Keratinocyte (primary cell): ENCODE measurements around the gene KANSL1. TPM values are rescaled to one million over a fixed set of nuclear protein-coding genes. Genes with fewer than 3 reads are reported as not detected.

Experiments used
- DNase-seq: peaks from one replicate; pipeline ENCODE4 v3.0.0-alpha.2; 2011; ENCODE audit warnings: low read depth, missing footprints, low spot score
- FAIRE-seq: peaks from 2 replicates; lab custom pipeline; 2011; peaks lifted over from hg19 to GRCh38; lab: Jason Lieb, UNC
- H2AFZ ChIP-seq: 2 replicates; pipeline ENCODE4 v1.6.0; 2012; ENCODE audit warnings: low read length, control low read depth, inconsistent platforms; ENCODE audit not compliant: control insufficient read depth
- H3K27ac ChIP-seq: 2 replicates; pipeline ENCODE4 v1.5.1; 2011; ENCODE audit warnings: low read length; ENCODE audit not compliant: control insufficient read depth, insufficient read depth
- H3K27me3 ChIP-seq: 3 replicates; pipeline ENCODE4 v1.6.0; 2011; ENCODE audit warnings: low read length; ENCODE audit not compliant: control insufficient read depth, insufficient read depth; ENCODE audit errors: extremely low read depth
- H3K36me3 ChIP-seq, 2 experiments: 2 replicates in 1 of 2; 3 replicates in 1 of 2; pipeline ENCODE4 v1.5.1; 2011; ENCODE audit warnings: low read length in 2 of 2, mild to moderate bottlenecking in 1 of 2; ENCODE audit not compliant: control insufficient read depth in 2 of 2, insufficient read depth in 2 of 2; ENCODE audit errors: extremely low read depth in 1 of 2
- H3K4me1 ChIP-seq: 3 replicates; pipeline ENCODE4 v1.5.1; 2011; ENCODE audit warnings: low read length; ENCODE audit not compliant: control insufficient read depth, insufficient read depth; ENCODE audit errors: extremely low read depth
- H3K4me2 ChIP-seq: 3 replicates; pipeline ENCODE4 v1.6.0; 2011; ENCODE audit warnings: low read depth, low read length; ENCODE audit not compliant: control insufficient read depth, insufficient read depth; ENCODE audit errors: extremely low read depth
- H3K4me3 ChIP-seq, 3 experiments: fragments of 200-600 bp in 1 of 3; sonication (generic) in 1 of 3; 2 replicates in 2 of 3; 3 replicates in 1 of 3; pipeline ENCODE4 v1.5.1; 2011 to 2016; ENCODE audit warnings: low read length in 3 of 3, mild to moderate bottlenecking in 3 of 3, control low read depth in 2 of 3, inconsistent platforms in 1 of 3, low read depth in 1 of 3, mixed read lengths in 1 of 3, mixed run types in 1 of 3, moderate library complexity in 1 of 3; ENCODE audit not compliant: control insufficient read depth in 2 of 3, insufficient read depth in 2 of 3; ENCODE audit errors: extremely low read depth in 1 of 3
- H3K79me2 ChIP-seq: 2 replicates; pipeline ENCODE4 v1.6.0; 2012; ENCODE audit warnings: low read length; ENCODE audit not compliant: control insufficient read depth, insufficient read depth
- H3K9ac ChIP-seq: 3 replicates; pipeline ENCODE4 v1.6.0; 2011; ENCODE audit warnings: low read length; ENCODE audit not compliant: control insufficient read depth, insufficient read depth; ENCODE audit errors: extremely low read depth
- H3K9me1 ChIP-seq: 3 replicates; pipeline ENCODE4 v1.6.0; 2011; ENCODE audit warnings: low read length; ENCODE audit not compliant: control insufficient read depth, insufficient read depth; ENCODE audit errors: extremely low read depth
- H3K9me3 ChIP-seq: 2 replicates; pipeline ENCODE4 v1.5.1; 2012; ENCODE audit warnings: low read depth, low read length; ENCODE audit not compliant: control insufficient read depth
- H4K20me1 ChIP-seq: 3 replicates; pipeline ENCODE4 v1.6.0; 2011; ENCODE audit warnings: low read length; ENCODE audit not compliant: control insufficient read depth, insufficient read depth; ENCODE audit errors: extremely low read depth
- EZH2 ChIP-seq: IDR thresholded peaks from one replicate; pipeline ENCODE4 v1.6.1; 2012; ENCODE audit warnings: inconsistent platforms, mild to moderate bottlenecking, low read length, moderate library complexity
- dilution Hi-C: fragments of 300-500 bp; cut with MboI; formaldehyde crosslinking; loops from one replicate; pipeline ENCODE4 v1.7.0; 2020; ENCODE audit warnings: low sequenced_read_pairs; ENCODE audit not compliant: extremely low pct_ligation_motif_present
- polyA plus RNA-seq, 5 experiments: library from polyadenylated mRNA; depleted of rRNA in 3 of 5; stranded (reverse) in 3 of 5; stranded (forward) in 1 of 5; unstranded in 1 of 5; fragments of >200 nt; gene quantifications; 1 replicate in 1 of 5; 2 replicates in 3 of 5; 3 replicates in 1 of 5; pipeline versions ENCODE4 v1.2.1 to v1.2.3, GENCODE V29; 2011 to 2012; ENCODE audit warnings: missing spikeins in 2 of 5, low read depth in 1 of 5, low replicate concordance in 1 of 5
- TF ChIP-seq, protein P1 (sequence below), 3 experiments: IDR thresholded peaks in 1 of 3; conservative IDR thresholded peaks in 1 of 3; optimal IDR thresholded peaks in 1 of 3; 2 replicates in 2 of 3; 3 replicates in 1 of 3; pipeline versions ENCODE3 to v1.5.1; 2011; ENCODE audit warnings: low read length in 3 of 3, mild to moderate bottlenecking in 3 of 3, moderate library complexity in 2 of 3, control low read depth in 1 of 3, inconsistent platforms in 1 of 3; ENCODE audit not compliant: insufficient read depth in 2 of 3; ENCODE audit errors: extremely low read depth in 1 of 3

KANSL1 gene
- polyA plus RNA-seq, 1 donor (not counting 4 experiments of a cell fraction or from before 2014, with no cell fraction given) = 17.6 TPM

GRCh38 chr17:46036491-46036890 is 156.7 kb downstream of the KANSL1 start:
- Histone ChIP-seq H3K27me3 (no peaks in the 10 kb centered on the region), H3K4me1 (no peaks in the 10 kb centered on the region), H3K36me3 (peaks cover 47 to 55% of the 10 kb centered on the region in 2 experiments), H3K4me2 (no peak overlapping the region), H3K9me3 (no peaks in the 10 kb centered on the region), H3K9ac (no peak overlapping the region), H3K27ac (no peak overlapping the region), H3K9me1 (no peaks in the 10 kb centered on the region), H3K4me3 (no peak overlapping the region), H3K79me2 (no peaks in the 10 kb centered on the region), H4K20me1 (no peaks in the 10 kb centered on the region), H2AFZ (no peak overlapping the region)
- TF ChIP-seq, protein P1, sequence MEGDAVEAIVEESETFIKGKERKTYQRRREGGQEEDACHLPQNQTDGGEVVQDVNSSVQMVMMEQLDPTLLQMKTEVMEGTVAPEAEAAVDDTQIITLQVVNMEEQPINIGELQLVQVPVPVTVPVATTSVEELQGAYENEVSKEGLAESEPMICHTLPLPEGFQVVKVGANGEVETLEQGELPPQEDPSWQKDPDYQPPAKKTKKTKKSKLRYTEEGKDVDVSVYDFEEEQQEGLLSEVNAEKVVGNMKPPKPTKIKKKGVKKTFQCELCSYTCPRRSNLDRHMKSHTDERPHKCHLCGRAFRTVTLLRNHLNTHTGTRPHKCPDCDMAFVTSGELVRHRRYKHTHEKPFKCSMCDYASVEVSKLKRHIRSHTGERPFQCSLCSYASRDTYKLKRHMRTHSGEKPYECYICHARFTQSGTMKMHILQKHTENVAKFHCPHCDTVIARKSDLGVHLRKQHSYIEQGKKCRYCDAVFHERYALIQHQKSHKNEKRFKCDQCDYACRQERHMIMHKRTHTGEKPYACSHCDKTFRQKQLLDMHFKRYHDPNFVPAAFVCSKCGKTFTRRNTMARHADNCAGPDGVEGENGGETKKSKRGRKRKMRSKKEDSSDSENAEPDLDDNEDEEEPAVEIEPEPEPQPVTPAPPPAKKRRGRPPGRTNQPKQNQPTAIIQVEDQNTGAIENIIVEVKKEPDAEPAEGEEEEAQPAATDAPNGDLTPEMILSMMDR (optimal IDR thresholded peaks at IDR 0.05 in 1 of 3, IDR thresholded peaks at IDR 0.05 in 1 of 3, conservative IDR thresholded peaks at IDR 0.05 in 1 of 3; ENCODE audit: extremely low read depth in 1 of 3, insufficient read depth in 2 of 3, low read length in 3 of 3) = no peak
- no peak for TF ChIP-seq EZH2
- dilution Hi-C loops = no loop called here
- FAIRE-seq = no peak
- DNase-seq = no peak

DNA sequence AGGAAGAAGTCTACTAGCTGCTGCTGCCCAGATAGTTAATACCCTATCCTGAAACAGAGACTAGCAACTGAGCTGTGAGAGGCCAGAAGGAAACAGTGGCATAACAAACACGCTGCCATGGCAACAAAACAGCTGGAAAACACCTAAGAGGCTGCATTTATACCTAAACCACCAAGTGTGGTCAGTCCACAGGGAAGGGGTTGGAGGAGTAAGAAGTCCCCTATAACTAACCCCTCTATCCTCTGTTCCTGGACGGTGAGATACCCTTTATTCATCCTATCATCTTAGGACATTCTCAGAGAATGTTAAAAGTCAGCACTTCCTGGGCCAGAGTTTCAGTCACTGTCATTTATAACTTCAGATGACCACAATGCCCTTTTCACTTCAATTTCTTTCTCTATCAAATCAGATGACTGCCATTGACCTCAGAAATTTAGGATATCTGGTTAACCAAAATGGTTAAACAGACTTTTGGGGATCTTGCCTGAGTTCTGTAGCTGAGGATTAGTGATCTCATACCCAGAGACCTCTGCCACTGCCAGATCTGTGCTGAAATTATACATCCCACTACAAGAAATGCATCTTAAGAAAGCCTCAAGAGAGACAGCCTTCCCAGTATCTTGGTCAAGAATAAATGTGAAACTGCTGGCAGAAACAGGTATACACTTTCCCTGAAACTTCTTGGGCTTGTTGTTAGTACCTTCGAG is 158.0 kb downstream of the KANSL1 start:
- H2AFZ ChIP-seq = no peak overlapping the region
- no peak overlapping the region for H3K9ac ChIP-seq
- no peaks in the 10 kb centered on the region for H3K79me2 ChIP-seq
- no peak for DNase-seq
- FAIRE-seq = no peak
- H3K4me3 ChIP-seq = no peak overlapping the region
- H4K20me1 ChIP-seq = no peaks in the 10 kb centered on the region
- no peak overlapping the region for H3K27ac ChIP-seq
- no peaks in the 10 kb centered on the region for H3K4me1 ChIP-seq
- H3K4me2 ChIP-seq = no peak overlapping the region
- dilution Hi-C loops = no loop called here
- no peaks in the 10 kb centered on the region for H3K9me3 ChIP-seq
- no peaks in the 10 kb centered on the region for H3K27me3 ChIP-seq
- no peak for TF ChIP-seq EZH2
- TF ChIP-seq, protein P1 (optimal IDR thresholded peaks at IDR 0.05 in 1 of 3, IDR thresholded peaks at IDR 0.05 in 1 of 3, conservative IDR thresholded peaks at IDR 0.05 in 1 of 3; ENCODE audit: extremely low read depth in 1 of 3, insufficient read depth in 2 of 3, low read length in 3 of 3) = no peak
- no peaks in the 10 kb centered on the region for H3K9me1 ChIP-seq
- peaks cover 51 to 55% of the 10 kb centered on the region in 2 experiments for H3K36me3 ChIP-seq
